GM19372 (cell line): ENCODE measurements around the gene BTLA.
A peak's percentile ranks its signal among the peaks of the same experiment; 100 is the strongest.
"Not testable (repeated sequence)": the region's sequence is repeated elsewhere in the genome, so short reads cannot be mapped to it uniquely, and the experiment has no call there.

Source experiments
- ATAC-seq: cut with Tn5 transposase; IDR thresholded peaks from one replicate; pipeline ENCODE4 v1.9.1; 2021; ENCODE audit warnings: mild to moderate bottlenecking, low read depth, moderate library complexity; ENCODE audit not compliant: unreplicated experiment

Gene BTLA

DNA sequence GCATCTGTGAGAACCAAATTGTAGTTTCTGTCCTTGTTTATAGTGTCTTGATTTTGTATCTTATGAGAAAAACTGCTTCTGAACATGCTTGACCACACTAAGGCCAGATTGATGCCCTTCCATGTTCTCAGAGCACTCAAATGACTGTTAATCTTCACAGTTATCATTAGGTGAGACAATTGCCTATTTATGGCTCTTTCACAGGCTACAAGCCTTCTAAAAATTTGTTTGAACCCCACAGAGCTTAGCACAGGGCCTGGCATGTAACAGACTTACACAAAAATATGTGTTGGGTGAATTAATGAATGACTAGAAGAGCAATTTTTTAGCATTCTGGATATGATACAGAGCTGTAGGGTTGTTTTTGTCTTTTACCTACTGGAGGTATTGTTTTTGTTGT lies 43.1 kb downstream of the BTLA start:
- ATAC-seq = no peak

DNA sequence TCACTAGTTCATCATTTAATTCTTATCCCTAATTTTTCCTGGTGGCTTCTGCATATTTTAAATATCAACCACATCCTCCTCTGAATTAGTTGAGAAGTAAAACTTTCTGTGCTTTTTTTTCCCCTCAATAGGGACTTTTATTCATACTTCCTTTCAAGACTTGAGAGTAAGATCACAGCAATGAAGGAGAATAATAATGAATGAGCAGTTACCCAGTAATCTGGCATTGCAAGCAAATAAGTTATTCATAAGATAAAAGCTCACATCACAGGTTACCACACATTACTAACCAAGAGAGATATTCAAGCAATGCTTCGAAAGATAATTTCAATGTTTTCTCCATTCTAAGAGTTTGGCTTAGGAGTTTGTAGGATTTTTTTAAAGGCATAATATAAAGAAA lies 50.3 kb downstream of the BTLA start:
- no peak for ATAC-seq

DNA sequence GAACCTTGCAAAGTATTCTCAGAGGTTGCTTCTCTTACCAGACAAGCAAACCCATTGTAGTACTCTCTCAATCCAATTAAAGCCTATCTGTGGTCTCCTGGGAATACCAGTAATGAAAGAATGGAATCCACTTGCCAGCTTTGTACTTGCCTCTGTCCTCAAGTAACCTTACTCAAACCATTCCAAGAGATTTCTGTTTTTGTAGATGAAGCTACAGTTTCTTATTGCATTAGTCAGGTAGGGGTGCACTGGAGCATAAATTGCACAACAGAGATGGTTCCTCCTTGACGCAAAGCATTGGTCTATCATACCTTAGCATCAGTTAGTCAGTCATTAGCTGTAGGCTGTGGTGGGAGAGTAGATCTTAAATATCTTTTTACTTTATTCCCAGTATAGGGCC lies 52.9 kb downstream of the BTLA start:
- no peak for ATAC-seq

DNA sequence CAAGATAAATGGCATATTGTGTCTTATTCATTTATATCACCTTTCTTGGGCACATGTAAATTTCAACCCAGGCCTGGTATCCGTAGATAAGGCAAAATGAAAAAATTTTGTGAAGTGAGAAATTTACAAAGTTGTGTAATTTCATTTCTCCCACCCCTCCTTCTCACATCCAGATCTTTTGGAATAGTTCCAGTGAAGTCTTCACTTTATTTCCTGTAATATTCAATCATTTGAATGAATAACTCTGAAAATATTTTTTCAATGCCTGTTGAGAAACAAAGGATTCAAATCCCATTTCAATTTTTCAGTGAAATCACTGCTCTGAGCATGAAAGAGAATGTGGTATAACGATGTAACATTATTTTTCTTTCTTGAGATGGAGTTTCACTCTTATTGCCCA lies 53.4 kb downstream of the BTLA start:
- no peak for ATAC-seq

DNA sequence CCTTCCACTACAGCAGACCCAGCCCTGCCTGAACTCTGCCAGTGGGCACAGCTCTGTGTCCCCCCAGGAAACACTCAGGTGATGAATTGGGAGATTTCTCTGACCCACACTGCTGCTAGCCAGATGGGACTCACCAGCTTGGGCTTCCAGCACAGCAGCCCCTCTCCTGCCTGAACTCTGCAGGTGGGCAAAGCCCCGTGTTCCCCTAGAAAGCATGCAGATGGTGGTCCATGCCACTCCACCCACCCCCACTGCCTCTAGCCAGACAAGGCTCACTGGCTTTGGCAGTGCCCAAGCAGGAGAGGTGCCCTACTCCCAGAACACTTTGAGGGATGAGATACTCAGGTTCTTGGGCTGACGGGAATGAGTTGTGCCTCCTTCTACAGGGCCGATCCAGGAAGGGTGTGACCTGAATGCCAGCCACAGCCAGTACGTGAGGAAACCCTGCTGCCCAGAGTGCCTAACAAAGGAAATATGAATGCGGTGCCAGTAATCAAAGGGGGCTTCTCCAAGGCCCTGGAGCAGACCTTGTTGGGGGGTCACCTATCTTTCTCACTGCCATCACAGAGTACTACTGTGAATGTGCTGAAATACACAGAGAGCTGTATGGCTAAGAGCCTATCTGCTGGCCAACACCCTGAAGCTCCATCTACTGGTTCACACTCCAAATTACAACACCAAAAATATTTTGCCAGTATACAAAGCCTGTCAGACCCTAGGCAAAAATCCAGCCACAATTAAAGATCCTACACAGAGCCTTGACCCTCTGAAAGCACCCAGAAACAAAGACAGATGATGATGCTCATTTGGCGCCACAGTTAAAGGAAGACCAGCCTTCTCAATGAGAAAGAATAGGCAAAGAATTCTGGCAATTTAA lies 61.9 kb downstream of the BTLA start:
- peak; percentile 81 for ATAC-seq

DNA sequence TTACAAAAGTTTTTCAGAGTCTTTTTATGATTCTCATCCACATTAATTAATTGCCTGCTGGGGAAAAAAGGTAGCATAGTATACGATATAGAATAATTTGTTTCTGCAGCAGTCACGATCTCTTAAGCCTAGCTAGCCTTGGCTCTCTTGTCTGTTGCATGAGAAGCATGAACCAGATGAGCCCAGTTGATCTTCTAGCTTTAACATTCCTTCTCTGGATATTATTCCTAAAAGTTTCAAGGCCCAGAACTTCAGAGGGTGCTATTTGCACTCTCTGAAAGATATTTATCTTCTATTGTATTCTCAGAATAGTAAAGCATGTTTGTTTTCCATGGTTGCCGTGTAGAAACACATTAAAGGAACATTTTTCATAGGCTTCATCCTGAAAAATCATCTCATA lies 69.3 kb downstream of the BTLA start:
- no peak for ATAC-seq

DNA sequence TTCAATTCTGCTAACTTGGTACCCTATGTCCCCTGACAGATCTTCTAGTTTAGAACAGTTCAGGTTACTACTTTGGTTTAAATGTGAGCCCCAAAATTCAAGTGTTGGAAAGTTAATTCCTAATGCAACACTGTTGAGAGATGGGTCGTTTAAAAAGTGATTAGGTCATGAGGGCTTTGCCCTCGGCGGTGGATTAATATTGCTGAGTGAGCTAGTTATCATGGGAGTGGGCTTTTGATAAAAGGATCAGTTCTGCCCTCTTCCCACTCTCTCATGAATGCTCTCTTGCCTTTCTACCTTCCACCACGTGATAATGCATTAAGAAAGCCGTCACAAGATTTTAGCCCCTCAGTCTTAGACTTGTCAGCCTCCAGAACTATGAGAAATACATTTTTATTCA lies 72.1 kb downstream of the BTLA start:
- no peak for ATAC-seq

DNA sequence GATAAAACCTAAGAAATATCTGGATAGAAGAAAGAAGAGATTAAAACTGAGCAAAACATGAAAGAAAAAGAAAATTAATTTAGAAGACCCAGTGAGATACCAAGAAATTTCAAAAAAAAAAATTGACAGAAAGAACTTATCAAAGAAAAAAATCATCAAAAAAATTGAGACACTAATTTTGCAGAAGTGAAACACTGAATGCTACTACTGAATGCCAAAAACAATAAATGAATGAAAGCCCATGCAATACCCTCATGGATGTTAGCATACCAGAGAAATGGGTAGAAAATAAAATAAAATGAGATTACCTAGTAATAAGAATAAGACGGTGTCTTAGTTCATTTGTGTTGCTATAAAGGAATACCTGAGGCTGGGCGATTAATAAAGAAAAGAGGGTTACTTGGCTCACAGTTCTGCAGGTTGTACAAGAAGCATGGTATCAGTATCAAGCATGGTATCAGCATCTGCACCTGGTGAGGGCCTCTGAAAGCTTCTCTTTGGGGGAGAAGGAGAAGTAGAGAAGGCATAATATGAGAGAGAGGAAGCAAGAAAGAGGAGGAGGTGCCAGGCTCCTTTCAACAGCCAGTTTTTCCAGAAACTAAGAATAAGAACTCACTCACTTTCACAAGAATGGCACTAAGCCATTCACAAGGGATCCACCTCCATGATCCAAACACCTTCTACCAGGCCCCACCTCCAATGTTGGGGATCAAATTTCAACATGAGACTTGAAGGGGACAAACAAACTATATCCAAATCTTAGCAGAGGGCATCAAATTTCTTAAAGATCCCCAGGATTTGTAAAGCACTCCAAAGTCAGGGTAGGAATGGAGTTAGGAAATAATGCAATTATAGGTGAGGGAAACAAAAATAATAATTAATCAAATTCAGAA lies 73.2 kb downstream of the BTLA start:
- no peak for ATAC-seq

DNA sequence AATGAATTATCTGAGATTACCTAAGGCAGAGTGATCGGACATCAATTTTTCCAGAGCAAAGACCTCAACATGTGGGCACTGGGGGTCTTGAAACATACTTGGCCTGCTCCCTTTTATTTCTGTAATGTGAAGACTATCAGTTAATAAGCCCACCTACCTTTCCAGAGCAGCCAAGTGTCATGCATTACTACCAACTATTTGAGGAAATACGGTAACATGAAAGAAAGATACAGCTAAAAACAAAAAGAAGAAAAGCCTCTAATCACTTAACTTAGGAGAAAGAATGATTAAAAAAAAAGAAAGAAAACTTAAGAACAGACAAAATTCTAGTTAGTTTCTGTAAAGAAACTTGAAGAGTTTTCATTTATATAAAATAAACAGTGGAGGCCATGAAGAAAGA lies 73.9 kb downstream of the BTLA start:
- ATAC-seq = no peak

DNA sequence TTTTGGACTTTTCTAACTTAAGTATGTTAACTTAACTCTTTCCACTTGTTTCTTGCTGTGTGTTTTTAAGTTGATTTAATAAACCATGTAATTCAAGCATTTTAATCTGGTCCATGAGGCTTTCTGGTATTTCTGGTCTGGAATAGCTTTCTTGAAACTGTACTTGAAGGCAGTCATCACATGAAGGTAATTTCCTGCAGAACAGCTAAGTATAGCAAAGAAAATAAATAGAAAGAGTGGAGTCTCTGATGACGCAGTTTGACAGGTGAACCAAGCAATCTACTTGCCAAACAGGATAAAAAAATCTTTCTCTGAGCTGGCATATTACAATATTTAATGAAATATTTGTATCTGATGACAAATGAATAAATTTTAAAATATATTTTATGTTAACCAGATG lies 74.9 kb downstream of the BTLA start:
- no peak for ATAC-seq

DNA sequence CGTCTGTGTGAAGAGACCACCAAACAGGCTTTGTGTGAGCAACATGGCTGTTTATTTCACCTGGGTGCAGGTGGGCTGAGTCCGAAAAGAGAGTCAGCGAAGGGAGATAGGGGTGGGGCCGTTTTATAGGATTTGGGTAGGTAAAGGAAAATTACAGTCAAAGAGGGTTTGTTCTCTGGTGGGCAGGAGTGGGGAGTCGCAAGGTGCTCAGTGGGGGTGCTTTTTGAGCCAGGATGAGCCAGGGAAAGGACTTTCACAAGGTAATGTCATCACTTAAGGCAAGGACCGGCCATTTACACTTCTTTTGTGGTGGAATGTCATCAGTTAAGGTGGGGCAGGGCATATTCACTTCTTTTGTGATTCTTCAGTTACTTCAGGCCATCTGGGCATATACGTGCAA lies 76.4 kb downstream of the BTLA start:
- not testable (repeated sequence) for ATAC-seq

DNA sequence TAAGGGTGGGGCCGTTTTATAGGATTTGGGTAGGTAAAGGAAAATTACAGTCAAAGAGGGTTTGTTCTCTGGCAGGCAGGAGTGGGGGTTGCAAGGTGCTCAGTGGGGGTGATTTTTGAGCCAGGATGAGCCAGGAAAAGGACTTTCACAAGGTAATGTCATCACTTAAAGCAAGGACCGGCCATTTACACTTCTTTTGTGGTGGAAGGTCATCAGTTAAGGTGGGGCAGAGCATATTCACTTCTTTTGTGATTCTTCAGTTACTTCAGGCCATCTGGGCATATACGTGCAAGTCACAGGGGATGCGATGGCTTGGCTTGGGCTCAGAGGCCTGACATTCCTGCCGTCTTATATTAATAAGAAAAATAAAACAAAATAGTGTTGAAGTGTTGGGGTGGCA lies 80.7 kb downstream of the BTLA start:
- ATAC-seq = not testable (repeated sequence)

DNA sequence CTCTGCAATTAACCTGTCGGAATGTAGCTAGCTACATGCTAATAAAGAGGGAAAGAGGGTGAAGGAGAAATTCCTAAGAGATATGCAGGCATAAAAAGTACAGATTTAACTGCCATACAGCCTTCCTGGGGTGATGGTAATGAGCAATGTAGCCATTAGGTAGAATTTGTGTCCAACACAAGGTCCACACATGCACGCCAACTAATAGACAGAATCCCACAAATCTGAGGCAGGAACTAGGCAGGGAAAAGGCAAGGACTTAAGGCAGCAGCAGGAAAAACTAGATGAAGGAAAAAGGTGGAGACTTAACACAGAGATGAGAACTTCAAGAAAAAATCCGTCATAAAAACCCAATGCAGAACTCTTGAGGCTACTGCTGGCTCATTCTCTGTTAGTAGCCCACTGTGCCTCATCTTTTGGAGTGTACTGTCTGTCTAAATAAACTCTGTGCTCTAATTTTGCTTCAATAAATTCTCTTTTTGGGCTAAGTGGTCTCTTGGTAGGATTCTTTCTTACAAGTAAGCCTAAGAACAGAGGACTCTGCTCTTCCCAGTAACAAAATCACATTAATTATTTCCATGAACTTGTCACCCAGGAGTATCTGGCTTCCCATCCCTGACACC lies 81.5 kb downstream of the BTLA start:
- ATAC-seq = no peak

DNA sequence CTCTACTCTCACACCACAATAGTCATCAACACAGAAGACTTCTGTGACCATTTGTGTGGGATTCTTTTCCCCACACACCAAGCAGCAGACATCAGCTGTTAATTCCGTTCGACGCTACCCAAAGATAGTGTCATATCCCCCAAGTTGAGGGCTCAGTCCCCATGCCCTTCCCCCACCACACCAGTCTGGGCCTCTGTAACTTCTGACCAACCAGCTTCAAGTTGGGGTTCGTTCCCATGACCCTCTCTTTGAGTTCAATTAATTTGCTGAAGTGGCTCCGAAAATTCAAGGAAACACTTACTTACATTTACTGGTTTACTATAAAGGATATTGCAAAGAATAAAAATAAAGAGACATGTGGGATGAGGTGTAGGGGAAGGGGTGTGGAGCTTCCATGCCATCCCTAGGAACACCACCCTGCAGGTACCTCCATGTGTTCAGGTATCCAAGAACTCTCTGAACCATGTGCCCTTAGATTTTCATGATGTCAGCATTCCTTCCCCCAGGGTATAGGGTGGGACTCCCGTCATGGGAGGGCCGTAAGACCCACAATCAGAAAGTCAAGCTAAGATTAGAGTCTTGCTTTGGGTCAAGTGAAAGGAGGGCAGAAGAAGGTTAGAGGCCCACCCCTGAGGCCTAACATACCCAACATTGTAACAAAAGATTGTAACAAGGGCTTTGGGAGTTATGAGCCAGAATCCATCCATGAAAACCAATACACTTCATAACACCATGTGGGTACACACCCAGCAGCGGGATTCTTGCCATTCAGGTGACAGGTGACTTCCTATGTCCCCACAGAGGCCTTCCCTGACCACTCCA lies 82.7 kb downstream of the BTLA start:
- no peak for ATAC-seq

DNA sequence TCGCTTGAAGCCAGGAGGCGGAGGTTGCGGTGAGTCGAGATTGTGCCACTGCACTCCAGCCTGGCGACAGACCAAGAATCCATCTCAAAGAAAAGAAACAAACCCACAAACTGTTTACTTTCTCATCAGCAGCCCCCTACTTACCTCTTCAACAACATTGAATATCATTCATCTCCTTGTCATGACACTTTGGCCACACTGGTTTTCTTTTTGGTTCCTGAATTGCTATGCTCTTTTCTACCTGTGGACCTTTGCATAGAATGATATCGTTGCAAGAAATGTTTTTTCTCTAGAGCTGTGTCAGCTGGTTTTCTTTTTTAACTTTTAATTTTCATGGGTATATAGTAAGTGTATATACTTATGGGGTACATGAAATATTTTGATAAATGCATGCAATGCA lies 83.9 kb downstream of the BTLA start:
- ATAC-seq = no peak
